Esophagus squamous epithelium (tissue), 4 donors: ENCODE results near the gene MAP3K21.

Source experiments
- CTCF ChIP-seq, 6 experiments: fragments of 450-650 bp in 4 of 6; fragments of 200-600 bp in 2 of 6; sonication (generic) in 2 of 6; IDR thresholded peaks; one replicate each; pipeline ENCODE4 v1.5.1; 2016 to 2019; ENCODE audit warnings: antibody characterized with exemption in 6 of 6, mild to moderate bottlenecking in 4 of 6, moderate library complexity in 4 of 6
- POLR2A ChIP-seq, 4 donors: fragments of 450-650 bp; IDR thresholded peaks; one replicate each; pipeline ENCODE4 v1.6.1; 2017; ENCODE audit warnings: antibody characterized with exemption in 4 of 4, mild to moderate bottlenecking in 4 of 4, moderate library complexity in 3 of 4

DNA sequence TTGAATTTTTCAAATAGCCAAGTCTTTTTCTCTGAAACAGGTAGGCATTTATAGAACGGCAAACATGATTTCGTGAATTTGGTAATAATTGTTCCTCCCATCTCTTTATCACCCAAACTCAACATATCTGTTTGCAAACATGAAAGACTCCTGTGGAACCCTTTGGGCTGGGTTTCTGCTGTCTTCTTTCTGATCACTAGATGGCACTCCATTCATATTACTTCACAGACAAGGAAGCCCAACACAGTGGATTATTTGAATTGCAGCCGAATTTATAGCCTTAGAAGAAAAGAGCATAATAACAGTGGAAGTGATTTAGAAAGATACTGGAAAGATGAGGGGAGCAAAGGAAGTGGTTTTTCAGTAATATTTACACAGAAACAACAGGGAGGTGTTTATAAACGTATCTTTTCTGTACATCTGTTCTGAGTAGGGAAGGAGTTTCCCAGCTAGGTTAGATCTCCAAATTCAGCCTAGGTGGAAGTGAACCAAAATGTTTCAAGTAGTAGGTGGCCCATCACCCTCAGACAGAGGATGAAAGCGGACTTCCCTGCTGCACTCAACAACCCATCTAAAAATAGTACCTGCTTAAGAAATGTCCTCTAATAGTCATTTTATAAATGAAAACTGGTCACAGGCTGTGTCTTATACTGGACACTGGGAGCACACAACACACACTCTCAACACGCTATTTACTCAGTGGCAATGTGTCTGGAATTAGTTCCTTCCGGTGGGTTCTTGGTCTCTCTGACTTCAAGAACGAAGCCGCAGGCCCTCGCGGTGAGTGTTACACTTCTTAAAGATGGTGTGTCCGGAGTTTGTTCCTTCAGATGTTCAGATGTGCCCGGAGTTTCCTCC, 67.6 kb downstream of the MAP3K21 start:
- no peak for TF ChIP-seq POLR2A (IDR thresholded peaks at IDR 0.05)
- peak in 5 of 6 experiments; percentile 45 to 78 (median 61) for TF ChIP-seq CTCF (IDR thresholded peaks at IDR 0.05)
